Liver (tissue), 3 donors: ENCODE results near the gene ANKRD44.

ENCODE experiments used
- EGR1 ChIP-seq, 2 donors: IDR thresholded peaks; 2 replicates each; pipeline ENCODE4 v1.6.1; 2016 to 2018; ENCODE audit warnings: antibody characterized with exemption in 2 of 2, low read depth in 2 of 2
- HNF4G ChIP-seq: IDR thresholded peaks from 2 replicates; pipeline ENCODE4 v1.6.1; 2016; ENCODE audit warnings: antibody characterized with exemption
- RAD21 ChIP-seq, 2 donors: IDR thresholded peaks; 2 replicates each; pipeline ENCODE4 v1.6.1; 2016; ENCODE audit warnings: antibody characterized with exemption in 2 of 2, mild to moderate bottlenecking in 2 of 2
- YY1 ChIP-seq: IDR thresholded peaks from 2 replicates; pipeline ENCODE4 v1.6.1; 2016; ENCODE audit warnings: antibody characterized with exemption, mild to moderate bottlenecking
- TF ChIP-seq, protein P1 (sequence below): fragments of 150-350 bp; IDR thresholded peaks from 2 replicates; pipeline ENCODE4 v1.5.1; 2017; ENCODE audit warnings: improper control_type of control experiment, low read depth, low read length; ENCODE audit not compliant: missing input control
- donor health status: healthy.
- donor health status: healthy.

DNA sequence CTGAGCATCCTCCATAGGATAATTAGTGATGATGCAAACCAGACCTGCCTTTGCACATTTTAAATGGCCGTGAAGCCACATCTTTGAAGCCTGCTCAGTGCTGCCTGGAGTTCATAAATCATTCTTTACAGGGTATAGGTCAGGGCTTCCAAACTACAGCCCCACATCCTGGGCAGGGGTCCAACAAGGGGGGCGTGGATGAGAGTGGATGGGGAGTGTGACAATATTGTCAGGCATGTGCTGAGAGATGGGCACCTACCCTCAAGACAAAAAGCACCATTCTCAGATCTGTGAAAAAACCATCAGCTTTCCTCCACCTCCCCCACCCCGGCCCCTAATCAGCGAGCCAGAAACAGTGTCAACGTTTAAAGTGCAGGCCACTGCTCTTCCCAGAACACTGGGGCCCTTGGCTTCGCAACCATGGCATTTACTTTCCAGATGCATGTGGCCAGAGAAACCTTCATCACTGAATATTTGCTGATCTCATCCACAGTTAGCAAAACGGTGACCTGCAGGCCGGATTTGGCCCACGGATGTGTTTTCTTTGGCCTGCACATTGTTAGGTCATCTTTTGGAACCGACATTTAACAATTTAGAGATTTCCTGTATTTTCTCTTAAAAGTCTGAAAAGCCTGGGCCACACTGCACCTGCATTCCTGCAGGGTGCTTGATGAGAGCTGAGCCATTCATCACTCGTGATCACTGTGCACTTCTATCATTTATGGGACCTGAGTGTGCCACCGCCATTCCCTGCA, 130.7 kb downstream of the ANKRD44 start:
- TF ChIP-seq EGR1 (IDR thresholded peaks at IDR 0.05; ENCODE audit: low read depth in 2 of 2): peak in 1 of 2 donors; percentile 76
- peak; percentile 84 for TF ChIP-seq YY1
- TF ChIP-seq HNF4G: no peak
- TF ChIP-seq, protein P1, sequence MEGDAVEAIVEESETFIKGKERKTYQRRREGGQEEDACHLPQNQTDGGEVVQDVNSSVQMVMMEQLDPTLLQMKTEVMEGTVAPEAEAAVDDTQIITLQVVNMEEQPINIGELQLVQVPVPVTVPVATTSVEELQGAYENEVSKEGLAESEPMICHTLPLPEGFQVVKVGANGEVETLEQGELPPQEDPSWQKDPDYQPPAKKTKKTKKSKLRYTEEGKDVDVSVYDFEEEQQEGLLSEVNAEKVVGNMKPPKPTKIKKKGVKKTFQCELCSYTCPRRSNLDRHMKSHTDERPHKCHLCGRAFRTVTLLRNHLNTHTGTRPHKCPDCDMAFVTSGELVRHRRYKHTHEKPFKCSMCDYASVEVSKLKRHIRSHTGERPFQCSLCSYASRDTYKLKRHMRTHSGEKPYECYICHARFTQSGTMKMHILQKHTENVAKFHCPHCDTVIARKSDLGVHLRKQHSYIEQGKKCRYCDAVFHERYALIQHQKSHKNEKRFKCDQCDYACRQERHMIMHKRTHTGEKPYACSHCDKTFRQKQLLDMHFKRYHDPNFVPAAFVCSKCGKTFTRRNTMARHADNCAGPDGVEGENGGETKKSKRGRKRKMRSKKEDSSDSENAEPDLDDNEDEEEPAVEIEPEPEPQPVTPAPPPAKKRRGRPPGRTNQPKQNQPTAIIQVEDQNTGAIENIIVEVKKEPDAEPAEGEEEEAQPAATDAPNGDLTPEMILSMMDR: no peak
- TF ChIP-seq RAD21 (IDR thresholded peaks at IDR 0.05): peak; percentile 45 to 46
